GM18511 (cell line): ENCODE results near the gene AGMO.

Source experiments
- ATAC-seq: cut with Tn5 transposase; IDR thresholded peaks from one replicate; pipeline ENCODE4 v1.9.1; 2021; ENCODE audit warnings: mild to moderate bottlenecking, moderate library complexity; ENCODE audit not compliant: unreplicated experiment

Gene AGMO

DNA sequence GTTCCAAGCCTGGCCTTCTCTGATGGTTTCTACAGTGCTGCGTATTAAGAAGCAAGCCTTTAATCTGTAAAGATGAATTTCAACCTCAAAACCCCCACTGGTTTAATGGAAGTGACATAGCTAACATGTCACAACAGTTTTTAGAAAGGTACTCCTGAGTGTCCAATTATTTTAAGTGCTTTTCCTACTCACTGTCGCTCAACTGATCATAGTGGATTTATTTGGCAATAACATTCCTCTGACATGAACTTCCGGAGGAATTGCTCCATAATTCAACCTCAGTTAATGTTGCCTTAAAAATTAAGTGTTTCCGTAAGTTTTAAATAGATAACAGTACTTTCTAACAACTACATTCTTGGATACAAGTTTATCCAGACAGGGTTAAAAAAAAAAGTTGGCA, 57.5 kb downstream of the AGMO start:
- no peak for ATAC-seq

DNA sequence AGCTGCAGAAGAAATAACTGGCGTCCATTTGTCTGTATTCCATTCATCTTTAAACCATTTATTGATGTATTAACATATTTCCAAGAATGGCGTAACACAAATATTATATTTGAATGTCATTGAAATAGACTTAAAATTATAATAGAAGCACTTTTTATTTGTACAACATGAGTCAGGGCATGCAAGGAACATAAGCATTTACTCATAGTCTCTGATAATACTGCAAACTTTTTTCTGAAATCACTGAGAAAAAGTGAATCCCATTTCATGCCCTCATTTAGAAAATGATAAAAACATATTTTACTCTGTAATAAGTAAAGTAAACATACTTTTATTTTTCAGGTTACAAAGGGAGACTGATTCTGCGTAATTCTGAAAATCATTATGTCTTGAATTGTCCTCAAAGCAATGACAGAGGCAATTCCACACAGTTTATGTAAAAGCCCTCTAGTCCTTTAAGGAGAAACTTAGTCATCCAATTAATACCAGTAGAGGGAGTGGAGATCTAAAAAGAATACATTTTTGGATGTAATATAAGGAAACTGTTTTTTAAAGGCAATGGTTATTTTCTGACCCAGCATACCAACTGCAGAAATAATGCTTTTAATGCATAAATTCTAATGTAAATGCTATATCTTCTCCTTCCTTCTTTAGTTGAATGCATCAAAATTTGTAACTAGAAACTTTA, 58.1 kb downstream of the AGMO start:
- no peak for ATAC-seq

DNA sequence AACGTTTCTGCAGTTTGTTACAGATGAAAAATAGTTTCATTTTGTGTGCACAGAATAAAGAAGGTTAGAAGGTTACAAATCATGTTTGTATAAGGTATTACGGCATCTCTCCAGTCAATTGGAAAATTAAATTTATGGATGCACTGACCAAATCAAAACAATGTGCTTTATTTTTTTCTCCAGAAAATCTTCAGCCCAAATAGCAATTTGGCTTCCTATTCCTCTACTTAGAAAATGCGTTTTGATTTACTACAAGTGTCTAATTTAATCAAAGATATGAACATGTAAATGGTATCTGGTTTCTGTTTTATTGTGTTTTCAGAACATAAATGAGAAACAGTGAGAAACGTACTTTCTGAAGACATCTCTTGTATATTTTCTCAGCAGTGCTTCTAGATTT, 63.4 kb downstream of the AGMO start:
- ATAC-seq, result no peak

DNA sequence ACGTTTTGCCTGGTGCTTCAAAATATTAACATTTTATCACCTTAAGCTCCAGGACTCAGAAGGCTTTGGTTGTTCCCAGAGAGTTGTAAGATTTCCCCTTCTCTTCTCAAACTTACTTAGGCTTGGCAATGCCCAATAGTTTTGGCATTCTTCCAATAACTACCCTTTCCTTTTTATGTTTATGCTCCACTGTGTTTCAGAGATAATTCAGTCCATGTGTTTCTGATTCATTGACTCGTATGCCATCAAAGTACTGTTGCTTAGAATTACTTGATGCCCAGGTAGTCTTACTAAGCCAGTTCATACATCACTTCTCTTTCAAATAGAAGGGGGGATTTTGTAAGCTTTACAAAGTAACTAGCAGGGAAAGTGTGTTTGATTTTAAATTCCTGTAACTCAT, 66.6 kb downstream of the AGMO start:
- no peak for ATAC-seq

DNA sequence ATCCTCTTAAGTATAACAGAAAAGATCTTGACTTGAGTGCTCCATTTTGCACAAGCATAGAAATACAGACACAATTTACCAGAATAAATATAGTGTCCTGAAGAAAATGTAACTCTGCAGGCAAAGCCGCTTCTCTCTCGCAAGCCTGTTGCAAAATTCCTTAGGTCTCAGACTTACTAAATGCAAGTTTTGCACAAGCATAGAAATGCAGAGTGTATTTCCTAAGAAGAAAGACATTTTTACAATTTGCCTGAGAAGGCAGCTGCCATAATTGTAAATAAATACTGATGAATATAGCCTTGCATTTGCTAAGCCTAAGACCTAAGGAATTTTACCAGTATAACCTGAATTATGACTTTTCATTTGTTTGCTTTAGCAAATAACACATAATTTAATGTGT, 67.1 kb downstream of the AGMO start:
- ATAC-seq, result no peak

DNA sequence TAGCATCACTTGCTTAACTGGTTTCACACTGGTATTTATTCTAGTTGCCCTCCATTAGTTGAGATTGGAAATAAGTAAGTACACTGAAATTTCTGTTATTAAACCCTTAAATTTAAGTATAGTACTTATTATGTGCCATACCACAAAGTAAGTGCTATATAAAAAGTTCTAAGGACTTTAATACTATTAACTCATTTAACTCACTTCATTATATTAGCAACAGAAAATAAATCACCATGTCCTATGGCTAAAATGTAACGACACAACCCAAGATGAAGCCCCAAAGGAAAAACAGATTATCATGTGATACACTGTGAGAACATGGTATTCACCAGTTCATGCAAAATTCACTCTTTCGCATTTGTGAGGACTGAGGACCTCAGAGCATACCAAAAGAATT, 70.5 kb downstream of the AGMO start:
- no peak for ATAC-seq

DNA sequence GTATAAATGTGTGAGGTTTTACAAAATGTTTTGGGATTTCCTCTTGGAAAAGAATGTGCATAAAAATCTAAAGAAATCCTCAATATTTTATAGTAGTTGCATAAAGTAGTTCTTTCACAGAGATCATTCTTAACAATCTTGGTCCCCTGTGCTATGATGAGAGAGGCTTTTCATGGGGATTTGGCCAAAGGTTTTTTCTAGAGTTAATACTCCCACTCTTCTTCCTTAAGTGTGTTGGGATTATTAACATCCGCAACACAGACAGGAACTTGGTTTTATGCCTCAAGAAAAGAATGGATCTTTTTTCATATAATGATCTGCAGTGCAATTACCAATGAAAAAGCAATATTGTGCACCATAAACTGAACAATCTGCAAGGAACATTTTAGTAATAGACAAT, 71.5 kb downstream of the AGMO start:
- ATAC-seq, result no peak

DNA sequence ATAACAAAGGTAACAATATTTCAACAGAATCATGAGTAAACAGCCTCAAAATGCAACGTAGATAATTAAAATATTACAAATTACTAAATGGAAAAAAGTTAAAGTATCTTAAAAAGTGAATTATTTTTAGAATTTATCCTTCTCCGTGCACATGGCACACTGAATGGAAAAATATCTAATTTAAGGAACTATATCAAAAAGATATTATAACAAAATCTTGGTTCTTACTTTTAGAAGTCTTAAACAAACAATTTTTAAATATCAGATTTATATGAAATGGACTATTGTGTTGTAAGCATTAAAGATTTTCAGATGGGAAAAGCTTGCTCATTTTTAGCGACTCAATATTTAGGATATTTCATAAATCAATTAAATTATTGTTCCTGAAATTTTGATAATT, 72.0 kb downstream of the AGMO start:
- ATAC-seq, result no peak

DNA sequence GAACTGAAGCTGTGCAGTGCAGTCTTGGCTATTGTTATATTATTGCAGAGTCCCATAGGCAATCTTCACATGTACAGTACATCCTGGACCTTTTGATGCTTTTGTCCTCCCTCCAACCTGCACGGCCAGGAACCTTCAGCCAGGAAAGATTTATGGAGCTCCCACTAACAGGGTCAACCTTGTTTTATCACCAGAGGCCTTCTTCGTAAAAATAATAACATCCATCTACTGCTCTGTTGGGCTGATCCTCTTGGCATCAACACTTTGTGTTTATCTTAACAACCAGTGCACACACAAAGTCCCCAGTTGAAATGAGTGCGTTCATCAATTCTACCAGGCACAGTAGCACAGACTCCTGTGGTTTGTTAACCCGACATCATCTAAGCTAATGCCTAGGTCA, 72.4 kb downstream of the AGMO start:
- ATAC-seq, result no peak

DNA sequence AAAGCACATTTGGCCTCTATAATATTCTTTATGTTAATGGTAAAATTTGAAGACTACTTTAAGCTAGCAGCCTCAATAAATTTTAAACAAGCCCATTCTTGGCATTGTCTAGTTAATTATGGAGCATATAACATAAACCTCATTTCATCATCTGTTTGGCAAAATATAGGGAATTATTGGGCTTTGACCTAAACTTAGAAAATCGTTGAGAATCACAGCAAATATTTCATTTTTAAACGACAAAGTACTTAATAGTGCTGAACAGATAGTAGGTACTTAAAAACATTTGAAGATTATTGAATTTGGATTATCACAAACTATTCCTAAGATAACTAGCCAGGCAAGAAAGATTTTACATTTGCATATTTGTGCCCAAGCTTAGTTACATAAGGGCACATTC, 73.4 kb downstream of the AGMO start:
- no peak for ATAC-seq

DNA sequence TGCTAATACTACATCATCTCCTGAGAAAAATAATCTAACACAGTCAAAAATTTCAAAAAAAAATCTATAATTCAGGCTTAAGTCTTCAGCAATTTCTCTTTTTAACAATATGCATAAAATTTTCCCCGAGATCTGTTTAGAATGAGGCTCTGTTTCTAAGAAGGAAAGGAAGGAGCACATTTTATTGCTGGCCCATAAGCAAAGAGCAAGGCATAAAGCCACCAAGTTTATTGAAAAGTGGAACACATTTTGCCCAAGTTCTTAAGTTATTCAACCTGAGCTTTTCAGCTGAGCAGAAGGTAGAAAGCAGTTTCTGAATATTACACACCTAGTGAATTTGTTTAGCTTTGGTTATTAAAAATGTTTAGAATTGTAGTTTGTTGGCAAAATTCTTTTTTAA, 73.9 kb downstream of the AGMO start:
- no peak for ATAC-seq

DNA sequence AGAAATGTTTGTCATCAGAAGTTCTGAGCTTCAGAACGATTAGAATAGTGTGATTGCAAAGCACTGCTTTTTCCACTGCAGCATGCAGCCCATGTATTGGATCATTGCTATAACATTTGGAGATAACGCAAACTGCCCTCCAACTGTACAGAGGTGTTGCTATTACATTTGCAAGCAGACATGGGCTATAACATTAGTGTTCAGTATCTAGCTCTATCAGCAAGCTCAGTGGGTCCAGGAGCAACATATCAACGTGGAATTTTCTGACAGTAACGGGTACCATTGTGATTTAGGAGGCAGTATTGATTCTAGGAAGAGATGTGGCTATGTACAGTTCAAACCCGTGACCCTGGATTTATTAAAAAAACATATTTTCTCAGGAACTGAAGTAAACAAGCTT, 75.8 kb downstream of the AGMO start:
- ATAC-seq, result no peak

DNA sequence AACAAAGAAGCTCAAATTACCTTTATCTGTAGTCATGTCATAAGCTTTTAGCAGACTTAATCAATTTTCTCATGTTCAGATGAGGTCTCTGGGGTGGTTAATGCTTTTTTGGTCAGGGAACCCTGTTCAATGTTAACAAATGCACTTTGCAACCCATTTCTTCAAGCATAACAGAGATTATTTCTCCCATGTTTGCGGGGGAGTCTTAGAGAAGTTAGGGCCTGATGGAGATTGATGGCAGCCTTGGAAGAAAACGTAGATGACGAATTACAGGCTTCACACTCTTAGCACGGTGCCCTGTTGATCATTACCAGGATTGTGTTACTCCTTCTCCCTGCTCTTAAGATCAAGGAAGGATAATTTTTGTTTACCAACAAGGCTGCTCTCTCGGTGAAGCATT, 76.4 kb downstream of the AGMO start:
- ATAC-seq, result no peak

DNA sequence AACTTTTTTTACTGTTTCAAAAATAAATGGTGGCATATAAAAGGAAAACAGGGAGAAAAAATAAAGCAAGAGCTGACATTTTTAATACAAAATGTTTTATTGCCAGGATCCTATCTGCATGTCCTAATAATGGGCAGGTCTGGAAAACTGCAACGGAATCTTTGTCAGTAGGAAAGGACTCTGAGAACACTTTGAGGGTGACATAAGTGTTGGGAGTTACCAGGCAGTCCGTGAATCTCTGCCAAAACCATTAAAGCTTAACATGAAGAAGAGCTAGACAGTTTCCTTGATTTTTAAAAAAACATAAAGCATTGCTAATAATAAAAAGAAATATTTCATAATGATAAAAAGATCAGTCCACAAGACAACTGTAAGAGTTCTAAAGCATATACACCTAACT, 80.7 kb downstream of the AGMO start:
- no peak for ATAC-seq

DNA sequence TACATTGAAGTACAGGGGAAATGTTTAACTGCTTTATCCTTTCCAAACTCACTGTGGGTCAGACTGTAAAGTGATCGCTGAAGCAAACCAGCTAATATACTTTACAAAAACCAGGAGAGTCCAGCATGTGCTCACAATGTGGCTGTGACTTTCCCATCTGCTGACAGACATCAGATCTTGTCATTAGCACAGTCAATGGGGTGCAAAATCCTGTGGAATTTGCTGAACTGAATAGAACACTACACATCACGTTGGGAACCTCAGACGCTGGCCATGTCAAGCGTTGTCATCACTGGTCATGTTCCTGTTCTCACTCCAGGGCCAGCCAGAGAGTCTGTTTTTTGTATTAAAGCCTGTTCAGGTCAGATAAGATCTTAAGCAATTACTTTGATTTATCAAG, 83.4 kb downstream of the AGMO start:
- ATAC-seq, result no peak

DNA sequence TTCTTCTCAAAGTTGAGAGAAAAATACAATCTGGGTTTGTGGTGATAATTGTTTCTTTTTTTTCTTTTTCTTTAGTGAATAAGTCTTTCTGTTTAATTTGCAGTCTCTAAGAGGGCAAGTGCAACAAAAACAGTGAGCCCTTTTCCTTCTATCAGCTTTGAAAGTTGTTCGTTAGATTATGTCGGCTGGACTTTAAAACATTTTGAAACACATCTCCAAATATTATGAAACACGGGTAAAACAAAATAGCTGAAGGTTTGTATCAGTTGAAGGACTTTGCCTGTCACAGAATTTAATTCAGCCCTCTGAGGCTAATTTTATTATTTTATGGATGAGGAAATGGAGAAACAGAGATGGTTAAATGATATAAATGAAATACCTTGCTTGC, 85.3 kb downstream of the AGMO start:
- ATAC-seq, result no peak

DNA sequence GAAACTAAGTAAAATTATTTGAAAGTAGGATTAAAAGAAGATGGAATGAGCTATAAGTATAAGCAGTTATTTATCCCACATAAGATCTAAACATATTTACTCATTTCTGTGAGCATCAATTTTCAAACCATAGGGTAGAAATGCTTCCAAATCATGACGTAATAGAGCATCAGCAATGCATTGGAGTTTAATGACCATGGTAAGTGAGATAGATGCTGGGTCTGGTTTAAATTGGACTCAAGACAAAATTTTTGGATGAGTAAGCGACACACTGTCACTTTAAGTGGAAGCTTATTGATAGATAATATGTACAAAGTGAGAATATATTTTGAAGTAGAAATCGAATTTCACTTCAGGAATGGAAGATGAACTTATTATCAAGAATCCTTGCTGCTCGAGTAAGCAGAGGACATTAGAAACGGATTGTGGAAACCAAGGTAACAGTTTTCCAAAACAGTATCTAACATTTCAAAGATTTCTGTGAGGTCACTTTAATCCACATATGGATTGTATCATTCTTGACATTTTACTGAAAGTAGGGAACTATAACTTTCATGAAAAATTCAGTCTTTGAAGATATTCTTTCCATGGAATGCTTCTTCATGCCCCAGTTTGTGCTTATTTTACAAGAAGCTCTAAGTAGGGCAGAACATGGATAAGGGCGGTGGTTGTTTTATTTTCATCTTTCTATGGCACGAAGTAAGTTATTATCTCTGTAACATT, 85.8 kb downstream of the AGMO start:
- no peak for ATAC-seq

DNA sequence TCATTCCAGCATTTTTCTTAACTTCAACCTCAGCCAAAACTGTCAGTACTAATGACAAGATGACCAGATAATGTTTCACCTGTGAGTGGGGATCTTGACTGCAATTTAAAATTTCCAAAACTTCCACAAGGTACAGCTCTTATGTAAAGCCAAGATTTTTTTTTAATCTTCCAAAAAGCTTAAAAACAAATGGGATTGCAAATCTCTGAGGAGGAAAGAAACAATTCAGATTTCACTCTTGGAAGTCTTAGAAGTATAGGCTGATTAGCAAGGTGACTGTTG, 90.2 kb downstream of the AGMO start:
- no peak for ATAC-seq

DNA sequence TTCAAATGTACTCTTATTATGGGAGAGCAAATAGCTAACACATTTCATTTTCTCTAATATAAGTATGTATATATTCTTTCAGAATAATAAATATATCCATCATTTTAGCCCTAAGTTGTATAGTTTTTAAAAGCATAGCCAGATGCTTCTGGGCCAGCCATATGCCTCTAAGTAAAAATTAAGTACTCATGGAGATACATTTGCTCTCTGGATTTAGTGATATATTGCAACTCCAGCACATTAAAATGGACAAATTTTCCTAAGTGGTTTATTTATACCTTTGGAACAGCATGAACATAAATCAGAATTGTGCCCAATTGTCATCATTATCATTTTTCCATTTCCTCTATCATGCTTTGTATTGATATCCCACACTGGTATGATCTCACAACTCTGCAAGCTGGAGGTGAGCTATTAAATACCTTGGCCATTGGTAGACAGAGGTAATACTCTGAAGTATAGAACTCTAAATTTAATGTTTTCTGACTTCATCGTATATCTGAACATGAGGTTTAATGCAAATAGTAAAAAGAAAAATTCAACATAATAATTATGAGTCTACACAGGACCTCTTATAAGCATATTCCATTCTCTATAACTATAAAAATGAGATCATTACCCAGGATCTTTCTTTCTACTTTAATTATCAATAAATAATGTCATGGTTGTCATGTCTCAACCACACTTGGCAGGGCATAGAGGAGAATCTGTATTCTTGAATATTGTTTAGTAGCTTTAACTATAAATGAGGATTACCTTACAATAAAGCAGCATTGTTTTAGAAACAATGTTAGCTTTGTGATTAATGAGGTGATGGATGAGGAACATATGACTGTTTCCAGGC, 90.8 kb downstream of the AGMO start:
- no peak for ATAC-seq

DNA sequence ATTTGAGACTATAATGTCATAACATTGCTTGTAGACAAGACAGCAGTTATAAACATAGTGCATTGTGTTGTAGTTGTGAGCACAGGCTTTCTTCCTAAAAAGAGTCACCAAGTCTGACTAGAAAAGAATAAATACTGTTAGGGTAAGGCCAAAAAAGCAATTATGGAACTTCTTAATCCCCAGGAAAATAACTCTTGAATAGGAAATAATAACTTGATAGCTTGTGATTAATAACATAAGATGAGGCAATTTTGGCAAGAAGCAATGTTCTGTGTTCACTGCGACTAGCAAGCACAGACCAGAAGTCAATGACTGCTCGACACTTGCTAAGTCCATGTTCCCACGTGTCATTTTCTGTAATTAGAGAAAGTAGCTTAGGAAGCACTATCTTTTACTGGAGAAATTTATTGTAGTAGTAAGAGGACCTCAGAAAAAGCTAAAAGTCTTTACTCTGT, 97.1 kb downstream of the AGMO start:
- no peak for ATAC-seq

DNA sequence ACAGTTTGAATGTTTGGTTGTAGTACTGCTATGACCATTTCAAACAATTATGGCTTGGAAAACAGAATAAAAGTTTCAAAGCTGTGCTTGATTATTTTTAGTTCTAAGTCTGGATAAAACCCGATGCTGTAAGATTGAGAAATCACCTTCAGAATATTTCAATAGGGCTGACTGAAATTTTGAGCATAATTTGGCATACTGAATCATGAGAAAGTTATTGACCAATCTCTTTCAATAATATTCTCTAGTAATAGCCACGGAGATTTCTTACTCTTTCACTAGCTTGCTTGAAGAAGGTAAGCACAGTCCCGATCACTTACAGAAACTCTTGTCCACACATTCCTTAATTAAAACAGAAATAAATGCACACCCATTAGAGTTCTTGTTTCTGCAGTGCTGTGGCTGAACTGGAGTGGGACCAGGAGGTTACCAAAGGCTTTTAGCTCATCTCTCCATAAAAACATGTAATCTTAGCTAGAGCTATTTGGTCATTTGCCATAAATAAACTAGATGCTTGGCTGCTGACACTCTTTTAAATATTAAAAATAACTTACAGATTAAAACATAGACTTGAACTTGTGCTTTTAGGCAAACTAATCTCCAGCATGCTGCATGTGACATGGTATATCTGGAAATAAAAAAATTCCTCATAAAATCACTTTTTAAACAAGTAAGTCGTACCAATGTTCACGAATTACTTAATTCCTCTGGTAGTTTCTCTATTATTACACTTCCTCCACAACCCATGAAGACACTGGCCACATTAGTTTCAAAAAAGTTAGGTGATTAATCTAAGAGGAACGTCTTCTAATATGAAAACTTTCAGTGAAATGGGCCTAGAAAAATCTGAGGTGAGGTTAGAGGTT, 97.8 kb downstream of the AGMO start:
- ATAC-seq, result no peak
